Adrenal gland (tissue), 12 donors: ENCODE data around the gene PINLYP. TPM values are rescaled to one million over a fixed set of nuclear protein-coding genes. Genes with fewer than 3 reads are reported as not detected.
"Not testable (repeated sequence)": the region's sequence is repeated elsewhere in the genome, so short reads cannot be mapped to it uniquely, and the experiment has no call there.

Experiments used
- DNase-seq, 7 donors: peaks; one replicate each; pipeline ENCODE4 v3.0.0-alpha.2; 2019 to 2020
- H3K27ac ChIP-seq, 5 donors: fragments of 200-600 bp; sonication (generic) in 4 of 5; 1 replicate in 3 of 5; 2 replicates in 2 of 5; pipeline versions ENCODE4 v1.5.1 to v1.8.0; 2016 to 2020; ENCODE audit warnings: mild to moderate bottlenecking in 1 of 5
- H3K27me3 ChIP-seq: fragments of 200-600 bp; 2 replicates; pipeline ENCODE4 v1.8.0; 2021
- H3K36me3 ChIP-seq, 2 donors: fragments of 200-600 bp; replicated peaks in 1 of 2; 1 replicate in 1 of 2; 2 replicates in 1 of 2; pipeline versions ENCODE4 v1.5.1 to v1.8.0; 2018 to 2022
- H3K4me1 ChIP-seq, 2 donors: fragments of 200-600 bp; replicated peaks in 1 of 2; 1 replicate in 1 of 2; 2 replicates in 1 of 2; pipeline versions ENCODE4 v1.5.1 to v1.8.0; 2018 to 2021
- H3K4me3 ChIP-seq, 4 donors: fragments of 200-600 bp; sonication (generic) in 3 of 4; one replicate each; pipeline ENCODE4 v1.5.1; 2016 to 2018
- H3K9me3 ChIP-seq, 3 donors: fragments of 200-600 bp; sonication (generic) in 1 of 3; replicated peaks in 1 of 3; 1 replicate in 2 of 3; 2 replicates in 1 of 3; pipeline versions ENCODE4 v1.5.1 to v1.8.0; 2016 to 2021
- POLR2A ChIP-seq, 2 donors: fragments of 450-650 bp; IDR thresholded peaks; one replicate each; pipeline ENCODE4 v1.6.1; 2017; ENCODE audit warnings: antibody characterized with exemption in 2 of 2, mild to moderate bottlenecking in 2 of 2, moderate library complexity in 1 of 2
- WGBS, 4 donors: extraction: QIAGEN DNeasy Blood & Tissue Kit in 2 of 4; methylation state at CpG; one replicate each; pipeline versions ENCODE4 v1.1.5 to v1.1.7; 2013 to 2017; 5-methylcytosine and 5-hydroxymethylcytosine counted together
- intact Hi-C, 2 donors: fragments of 100-400 bp; cut with DNase I; formaldehyde crosslinking; loops; one replicate each; pipeline versions ENCODE4 v1.14.1 to v1.15.0; 2022 to 2023
- polyA plus RNA-seq, 3 donors: library from polyadenylated mRNA; stranded (reverse); fragments of 200-250 nt in 2 of 3; fragments of 350-450 nt in 1 of 3; fragmentation: Illumina TruSeq in 1 of 3; extraction: RNeasy Lipid Tissue Mini Kit (QIAGEN cat#74804) in 1 of 3; gene quantifications; one replicate each; pipeline ENCODE4 v1.2.3, GENCODE V29; 2013 to 2014
- total RNA-seq, 9 donors: library from RNA; depleted of rRNA in 4 of 9; stranded (reverse); fragments of >200 nt in 4 of 9; fragments of 120-200 nt in 1 of 9; fragmentation: NEBNext Ultra II Directional in 1 of 9; extraction: Animal tissue kit (Norgen Biotek cat#: 25700) in 1 of 9; gene quantifications; one replicate each; pipeline versions ENCODE4 v1.1.0 to v1.2.4, GENCODE V29; 2013 to 2023
- TF ChIP-seq, protein P1 (sequence below), 6 experiments: fragments of 450-650 bp in 4 of 6; fragments of 200-600 bp in 2 of 6; sonication (generic) in 1 of 6; IDR thresholded peaks; 1 replicate in 5 of 6; 2 replicates in 1 of 6; pipeline versions ENCODE4 v1.5.1 to v1.8.0; 2016 to 2021; ENCODE audit warnings: antibody characterized with exemption in 6 of 6, mild to moderate bottlenecking in 2 of 6, moderate library complexity in 1 of 6
- donor health status: healthy with polysubstance abuse.
- donor health status: Bipolar disorder and iron deficiency.
- donor health status: DM: yes; HTN: yes; CAD: no.
- donor health status: DM: no; HTN: no; CAD: no.
- donor health status: DM: no; HTN: no; CAD: no.
- donor health status: DM: yes; HTN: yes; CAD: no.

PINLYP gene
- total and polyA plus RNA-seq, 12 donors = 0.61 to 16.0 (median 4.3) TPM; not detected in 1

- H3K4me1 ChIP-seq = peaks cover 12 to 20% of the 10 kb centered on the region in 2 donors
- H3K4me3 ChIP-seq = no peak overlapping the region
- H3K36me3 ChIP-seq = peaks cover 0 to 21% of the 10 kb centered on the region in 2 donors
- 91 to 94% (median 93%) methylated on average over 4 of the region's 4 CpGs for WGBS, 4 donors
- no peak for DNase-seq
- TF ChIP-seq, protein P1, sequence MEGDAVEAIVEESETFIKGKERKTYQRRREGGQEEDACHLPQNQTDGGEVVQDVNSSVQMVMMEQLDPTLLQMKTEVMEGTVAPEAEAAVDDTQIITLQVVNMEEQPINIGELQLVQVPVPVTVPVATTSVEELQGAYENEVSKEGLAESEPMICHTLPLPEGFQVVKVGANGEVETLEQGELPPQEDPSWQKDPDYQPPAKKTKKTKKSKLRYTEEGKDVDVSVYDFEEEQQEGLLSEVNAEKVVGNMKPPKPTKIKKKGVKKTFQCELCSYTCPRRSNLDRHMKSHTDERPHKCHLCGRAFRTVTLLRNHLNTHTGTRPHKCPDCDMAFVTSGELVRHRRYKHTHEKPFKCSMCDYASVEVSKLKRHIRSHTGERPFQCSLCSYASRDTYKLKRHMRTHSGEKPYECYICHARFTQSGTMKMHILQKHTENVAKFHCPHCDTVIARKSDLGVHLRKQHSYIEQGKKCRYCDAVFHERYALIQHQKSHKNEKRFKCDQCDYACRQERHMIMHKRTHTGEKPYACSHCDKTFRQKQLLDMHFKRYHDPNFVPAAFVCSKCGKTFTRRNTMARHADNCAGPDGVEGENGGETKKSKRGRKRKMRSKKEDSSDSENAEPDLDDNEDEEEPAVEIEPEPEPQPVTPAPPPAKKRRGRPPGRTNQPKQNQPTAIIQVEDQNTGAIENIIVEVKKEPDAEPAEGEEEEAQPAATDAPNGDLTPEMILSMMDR (IDR thresholded peaks at IDR 0.05) = no peak
- TF ChIP-seq POLR2A (IDR thresholded peaks at IDR 0.05) = no peak
- no peaks in the 10 kb centered on the region for H3K27me3 ChIP-seq
- intact Hi-C loops = loop anchor here (10.0 kb wide), 1 partner anchor 55 kb away; no protein-coding TSS in a partner anchor
- peak overlapping the region in 3 of 5 donors; percentile 41 to 55 (median 52) for H3K27ac ChIP-seq
- H3K9me3 ChIP-seq = no peaks in the 10 kb centered on the region
Measured at GRCh38 chr19:43599635-43600295, 24.2 kb downstream of the PINLYP start.

DNA sequence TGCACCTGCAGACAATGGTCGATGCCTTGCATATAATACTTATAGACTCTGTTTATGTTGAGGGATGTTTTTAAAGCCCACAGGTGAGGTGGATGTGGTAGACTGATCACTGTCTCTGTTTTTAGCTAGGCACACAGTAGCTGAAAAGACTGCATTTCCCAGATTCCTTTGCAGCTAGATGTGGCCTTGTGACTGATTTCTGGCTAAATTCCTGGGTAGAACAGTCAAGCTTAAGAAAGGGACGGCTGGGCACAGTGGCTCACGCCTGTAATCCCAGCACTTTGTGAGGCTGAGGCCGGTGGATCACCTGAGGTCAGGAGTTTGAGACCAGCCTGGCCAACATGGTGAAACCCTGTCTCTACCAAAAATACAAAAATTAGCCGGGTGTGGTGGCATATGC lies 24.7 kb downstream of the PINLYP start:
- TF ChIP-seq POLR2A (IDR thresholded peaks at IDR 0.05) = peak in 1 of 2 donors; percentile 19
- H3K27me3 ChIP-seq, H3K4me3 ChIP-seq, H3K9me3 ChIP-seq: not testable (repeated sequence)
- DNase-seq = peak in 5 of 7 donors; percentile 40 to 68 (median 57)
- peaks cover 0 to 21% of the 10 kb centered on the region in 2 donors for H3K36me3 ChIP-seq
- peaks cover 12 to 20% of the 10 kb centered on the region in 2 donors for H3K4me1 ChIP-seq
- intact Hi-C loops = loop anchor here in 1 of 2 donors (10.0 kb wide), 1 partner anchor 54 kb away; no protein-coding TSS in a partner anchor
- H3K27ac ChIP-seq = peak overlapping the region in 3 of 5 donors; percentile 52 to 62 (median 55)
- WGBS, 4 donors = 55 to 73% (median 65%) methylated on average over 5 of the region's 5 CpGs

DNA sequence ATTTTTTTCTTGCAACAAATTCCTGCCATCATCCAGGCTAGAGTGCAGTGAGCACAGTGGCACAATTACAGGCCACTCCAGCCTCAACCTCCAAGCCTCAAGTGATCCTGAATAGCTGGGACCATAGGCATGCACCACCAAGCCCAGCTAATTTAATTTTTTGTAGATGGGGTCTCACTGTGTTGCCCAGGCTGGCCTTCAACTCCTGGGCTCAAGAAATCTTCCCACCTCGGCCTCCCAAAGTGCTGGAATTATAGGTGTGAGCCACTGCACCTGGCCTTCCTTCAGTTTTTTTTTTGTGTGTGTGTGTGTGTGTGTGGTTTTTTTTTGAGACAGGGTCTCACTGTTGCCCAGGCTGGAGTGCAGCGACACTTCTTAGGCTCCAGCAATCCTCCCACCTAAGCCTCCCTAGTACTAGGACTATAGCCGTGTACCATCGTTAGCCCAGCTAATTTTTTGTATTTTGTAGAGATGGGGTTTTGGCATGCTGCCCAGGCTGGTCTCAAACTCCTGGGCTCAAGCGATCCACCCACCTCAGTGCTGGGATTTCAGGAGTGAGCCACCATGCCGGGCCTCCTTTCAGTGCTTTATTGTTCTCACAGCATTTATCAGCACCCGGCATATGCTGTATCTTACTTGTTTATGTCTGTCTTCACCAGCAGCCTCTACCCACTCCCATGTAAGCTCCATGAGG lies 30.4 kb downstream of the PINLYP start:
- 76 to 88% (median 85%) methylated on average over 7 of the region's 7 CpGs for WGBS, 4 donors
- no peak for DNase-seq
- Histone ChIP-seq H3K4me1 (no peaks in the 10 kb centered on the region), H3K27me3 (no peaks in the 10 kb centered on the region), H3K27ac (no peak overlapping the region), H3K9me3 (no peaks in the 10 kb centered on the region), H3K4me3 (no peak overlapping the region), H3K36me3 (peaks cover 0 to 17% of the 10 kb centered on the region in 2 donors)
- intact Hi-C loops = loop anchor here in 1 of 2 donors (10.0 kb wide), 1 partner anchor 49 kb away; no protein-coding TSS in a partner anchor
- TF ChIP-seq POLR2A (IDR thresholded peaks at IDR 0.05) = no peak
- TF ChIP-seq, protein P1 (IDR thresholded peaks at IDR 0.05) = no peak

GRCh38 chr19:43606569-43607229 lies 31.1 kb downstream of the PINLYP start:
- WGBS, 4 donors = 92 to 97% (median 94%) methylated on average over 7 of the region's 7 CpGs
- intact Hi-C loops = loop anchor here in 1 of 2 donors (10.0 kb wide), 1 partner anchor 48 kb away; no protein-coding TSS in a partner anchor
- H3K36me3 ChIP-seq = peaks cover 0 to 17% of the 10 kb centered on the region in 2 donors
- H3K4me3 ChIP-seq = no peak overlapping the region
- H3K9me3 ChIP-seq = no peaks in the 10 kb centered on the region
- no peak for DNase-seq
- H3K27me3 ChIP-seq = no peaks in the 10 kb centered on the region
- no peaks in the 10 kb centered on the region for H3K4me1 ChIP-seq
- H3K27ac ChIP-seq = no peak overlapping the region
- TF ChIP-seq, protein P1 (IDR thresholded peaks at IDR 0.05) = no peak
- no peak for TF ChIP-seq POLR2A (IDR thresholded peaks at IDR 0.05)
